NCI-H774 (cell line): ENCODE data around the gene PTPRA.
"Not testable (repeated sequence)": the region's sequence is repeated elsewhere in the genome, so short reads cannot be mapped to it uniquely, and the experiment has no call there.

Source experiments
- DNase-seq: peaks from one replicate; lab custom pipeline; 2025; lab: John Stamatoyannopoulos, UW

The PTPRA gene

DNA sequence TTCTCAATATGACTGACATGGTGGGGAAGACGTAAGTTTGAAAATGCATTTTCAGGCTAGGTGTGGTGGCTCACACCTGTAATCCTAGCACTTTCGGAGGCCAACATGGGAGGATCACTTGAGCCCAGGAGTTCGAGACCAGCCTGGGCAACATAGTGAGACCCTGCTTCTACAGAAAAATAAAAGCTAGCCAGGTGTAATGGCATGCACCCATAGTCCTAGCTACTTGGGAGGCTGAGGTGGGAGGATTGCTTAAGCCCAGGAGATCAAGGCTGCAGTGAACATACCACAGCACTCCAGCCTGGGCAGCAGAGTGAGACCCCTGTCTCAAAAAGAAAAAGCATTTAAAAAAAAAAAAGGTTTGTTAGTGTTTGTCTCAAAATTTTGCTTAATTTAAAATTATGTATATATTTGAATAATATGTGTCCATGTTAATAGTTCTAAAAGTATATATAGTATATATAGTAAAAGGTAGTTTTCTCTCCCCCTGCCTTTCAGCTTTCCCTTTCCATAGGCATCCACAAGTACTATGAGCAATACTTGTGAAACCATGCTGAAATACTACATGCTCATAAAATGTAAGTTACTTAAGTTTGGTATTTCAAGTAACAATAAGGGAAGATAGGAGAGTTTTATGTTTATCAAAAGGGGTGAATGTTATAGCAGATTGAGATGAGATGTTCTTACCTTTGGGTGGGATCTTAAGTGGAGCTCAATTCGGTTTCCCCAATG is 15.1 kb downstream of the PTPRA start:
- no peak for DNase-seq

DNA sequence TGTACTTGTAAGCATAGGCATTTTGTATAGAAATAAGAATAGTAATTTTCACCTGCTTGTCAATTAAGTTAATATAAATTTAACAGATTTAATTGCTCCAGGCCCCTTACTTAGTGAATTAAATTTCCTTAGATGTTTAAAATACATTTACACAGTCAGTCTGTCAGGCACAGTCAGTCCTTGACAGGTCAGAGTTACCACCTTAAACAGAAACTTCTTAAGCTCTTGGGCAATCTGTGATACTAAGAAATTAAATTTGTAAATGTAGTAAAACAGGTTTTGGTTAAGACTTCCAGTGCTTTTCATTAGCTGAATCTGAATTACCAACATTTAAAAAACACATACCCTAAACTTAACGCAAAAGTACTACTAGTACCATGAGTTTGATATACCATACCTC is 15.9 kb downstream of the PTPRA start:
- no peak for DNase-seq

DNA sequence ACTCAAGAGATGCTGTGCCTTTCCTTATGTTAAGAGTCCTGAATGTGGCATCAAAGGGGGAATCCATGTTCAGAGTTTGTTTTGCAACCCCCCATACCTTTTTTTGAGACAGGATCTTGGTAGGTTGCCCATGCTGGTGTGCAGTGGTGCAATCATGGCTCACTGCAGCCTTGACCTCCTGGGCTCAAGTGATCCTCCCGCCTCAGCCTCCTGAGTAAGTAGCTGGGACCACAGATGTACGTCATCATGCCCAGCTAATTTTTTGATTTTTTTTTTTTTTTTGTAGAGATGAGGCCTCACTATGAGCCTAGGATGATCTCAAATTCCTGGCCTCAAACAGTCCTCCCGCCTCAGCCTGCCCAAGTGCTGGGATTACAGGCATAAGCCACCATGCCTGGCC is 16.5 kb downstream of the PTPRA start:
- DNase-seq, result no peak

DNA sequence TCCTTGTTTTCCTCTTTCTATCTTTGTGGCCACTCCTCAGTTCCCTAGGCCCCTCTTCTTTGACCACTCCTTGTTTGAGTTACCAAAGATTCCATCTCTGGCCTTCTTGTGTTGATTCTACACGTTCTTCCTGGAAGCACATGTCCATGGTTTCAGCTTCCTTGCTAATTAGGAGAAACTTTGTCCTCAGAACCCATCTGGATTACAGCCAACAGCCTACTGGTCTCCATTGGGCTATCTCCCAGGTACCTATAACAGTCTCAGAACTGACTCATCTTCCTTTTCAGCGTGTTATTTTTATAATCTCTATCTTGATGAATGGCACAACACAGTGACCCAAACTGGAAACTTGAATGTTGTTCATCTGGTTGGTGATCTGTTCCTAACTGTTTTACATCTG is 17.5 kb downstream of the PTPRA start:
- no peak for DNase-seq

DNA sequence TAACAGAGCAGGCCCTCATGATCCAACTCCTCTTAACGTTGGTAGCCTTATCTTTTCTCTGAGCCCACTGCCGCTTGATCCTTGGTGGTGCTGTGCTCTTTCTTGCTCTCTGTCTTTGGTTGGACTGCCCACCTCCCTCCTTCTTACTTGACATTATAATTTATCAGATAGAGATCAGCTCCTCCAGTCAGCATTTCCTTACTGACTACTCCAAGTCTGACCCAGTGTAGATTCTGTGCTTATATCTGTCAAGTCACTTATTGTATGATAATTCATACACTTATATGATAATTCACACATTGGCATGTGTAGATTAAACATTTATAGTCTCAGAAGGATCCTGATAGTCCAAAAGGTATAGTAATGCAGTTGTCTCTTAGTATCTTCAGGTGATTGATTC is 18.1 kb downstream of the PTPRA start:
- no peak for DNase-seq

DNA sequence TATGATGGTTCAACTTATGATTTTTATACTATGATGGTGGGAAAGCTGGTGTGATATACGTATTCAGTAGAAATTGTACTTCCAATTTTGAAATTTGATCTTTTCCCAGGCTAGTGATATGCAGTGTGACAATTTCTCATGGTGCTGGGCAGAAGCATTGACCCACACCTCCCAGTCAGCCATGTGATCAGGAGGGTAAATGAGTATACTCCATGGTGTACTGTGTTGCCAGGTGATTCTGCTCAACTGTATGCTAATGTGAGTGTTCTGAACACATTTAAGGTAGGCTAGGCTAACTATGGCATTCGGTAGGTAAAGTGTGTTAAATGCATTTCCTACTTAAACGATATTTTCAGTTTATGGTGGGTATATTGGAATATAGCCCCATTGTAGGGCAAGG is 19.1 kb downstream of the PTPRA start:
- no peak for DNase-seq

DNA sequence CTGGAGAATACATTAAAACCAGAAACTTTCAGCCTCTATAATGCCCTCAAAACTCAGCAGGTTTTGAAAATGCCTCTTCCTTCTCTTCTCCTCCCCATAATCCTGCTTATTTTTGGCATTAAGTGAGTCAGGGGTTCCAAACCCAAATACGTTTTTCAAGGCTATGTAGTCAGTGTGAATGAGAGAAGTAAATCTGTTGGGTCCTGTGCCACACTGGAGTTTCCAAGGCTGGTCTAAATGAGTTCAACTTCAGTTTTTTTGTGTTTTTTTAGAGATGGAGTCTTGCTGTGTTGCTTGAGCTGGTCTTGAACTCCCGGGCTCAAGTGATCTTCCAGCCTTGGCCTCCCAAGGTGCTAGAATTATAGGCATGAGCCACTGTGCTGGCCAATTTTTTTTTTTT is 20.9 kb downstream of the PTPRA start:
- DNase-seq, result no peak

DNA sequence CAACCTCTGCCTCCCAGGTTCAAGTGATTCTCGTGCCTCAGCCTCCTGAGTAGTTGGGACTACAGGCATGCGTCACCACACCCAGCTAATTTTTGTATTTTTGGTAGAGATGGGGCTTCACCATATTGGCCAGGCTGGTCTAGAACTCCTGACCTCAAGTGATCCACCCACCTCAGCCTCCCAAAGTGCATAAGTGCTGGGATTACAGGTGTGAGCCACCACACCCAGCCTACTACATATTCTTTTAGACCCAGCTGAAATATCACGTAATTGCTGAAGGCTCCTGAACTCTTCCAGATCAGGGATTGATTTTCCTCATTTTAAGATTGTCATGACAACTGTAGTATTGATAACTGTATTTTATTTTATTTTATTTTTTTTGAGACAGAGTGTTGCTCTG is 21.9 kb downstream of the PTPRA start:
- not testable (repeated sequence) for DNase-seq

DNA sequence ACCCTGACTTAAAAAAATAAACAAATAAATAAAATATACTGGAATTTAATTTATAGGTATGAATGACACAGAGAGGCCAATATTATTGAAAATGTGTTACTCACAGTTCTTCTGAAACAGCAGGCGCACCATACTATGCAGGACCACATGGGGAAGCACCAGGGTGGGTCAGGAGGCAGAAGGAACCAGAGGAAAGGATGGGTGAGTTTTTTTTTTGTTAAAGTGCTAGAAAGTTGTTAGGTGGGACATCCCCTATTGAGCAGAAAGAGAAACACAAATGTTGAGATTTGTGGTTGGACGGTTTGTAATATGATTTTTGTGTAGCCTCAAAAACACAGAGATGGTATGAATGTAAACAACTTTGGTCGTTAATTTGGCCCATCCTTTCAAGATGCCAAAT is 26.0 kb downstream of the PTPRA start:
- no peak for DNase-seq

DNA sequence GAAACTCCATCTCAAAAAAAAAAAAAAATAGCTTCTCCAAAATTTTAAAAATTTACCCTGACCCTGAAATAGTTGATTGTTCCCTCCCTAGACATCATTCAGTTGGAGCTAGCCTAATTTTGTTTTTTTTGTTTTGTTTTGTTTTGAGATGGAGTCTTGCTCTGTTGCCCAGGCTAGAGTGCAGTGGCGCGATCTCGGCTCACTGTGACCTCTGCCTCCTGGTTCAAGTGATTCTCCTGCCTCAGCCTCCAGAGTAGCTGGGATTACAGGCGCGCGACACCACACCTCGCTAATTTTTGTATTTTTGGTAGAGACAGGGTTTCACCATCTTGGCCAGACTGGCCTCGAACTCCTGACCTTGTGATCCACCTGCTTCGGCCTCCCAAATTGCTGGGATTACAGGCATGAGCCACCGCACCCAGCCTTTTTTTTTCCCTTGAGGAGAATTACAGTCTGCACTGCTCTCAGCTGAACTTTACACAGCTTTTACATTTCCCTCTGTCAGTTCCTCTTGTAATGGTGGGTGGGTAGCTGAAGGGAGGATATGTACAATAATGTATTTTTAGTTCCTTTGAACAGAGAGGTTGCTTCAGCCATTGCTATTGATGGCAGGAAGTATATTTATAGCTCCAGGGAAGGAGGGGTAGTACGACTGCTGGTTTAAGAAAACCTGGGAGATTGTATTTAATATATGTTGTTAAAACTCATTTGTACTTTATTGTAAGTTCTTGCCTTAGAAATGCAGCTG is 27.7 kb downstream of the PTPRA start:
- DNase-seq, result no peak

DNA sequence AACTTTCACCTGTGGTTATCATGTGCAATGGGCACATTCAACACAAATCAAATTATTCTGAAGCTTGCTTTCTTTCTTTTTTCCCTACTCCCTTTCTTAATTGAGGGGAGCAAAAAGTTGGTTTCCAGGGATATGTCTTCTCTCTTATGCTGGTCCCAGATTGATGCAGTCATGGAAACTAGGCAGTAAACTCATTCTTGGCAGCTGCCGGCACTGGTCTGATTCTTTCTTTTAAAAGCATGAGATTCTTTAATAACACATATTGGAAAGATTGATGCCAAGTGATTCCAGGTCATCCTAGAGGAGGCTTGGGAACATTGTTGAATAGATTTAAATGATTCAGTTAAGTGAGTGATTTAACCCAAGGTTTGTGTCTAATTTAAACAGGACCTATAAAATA is 29.0 kb downstream of the PTPRA start:
- no peak for DNase-seq

DNA sequence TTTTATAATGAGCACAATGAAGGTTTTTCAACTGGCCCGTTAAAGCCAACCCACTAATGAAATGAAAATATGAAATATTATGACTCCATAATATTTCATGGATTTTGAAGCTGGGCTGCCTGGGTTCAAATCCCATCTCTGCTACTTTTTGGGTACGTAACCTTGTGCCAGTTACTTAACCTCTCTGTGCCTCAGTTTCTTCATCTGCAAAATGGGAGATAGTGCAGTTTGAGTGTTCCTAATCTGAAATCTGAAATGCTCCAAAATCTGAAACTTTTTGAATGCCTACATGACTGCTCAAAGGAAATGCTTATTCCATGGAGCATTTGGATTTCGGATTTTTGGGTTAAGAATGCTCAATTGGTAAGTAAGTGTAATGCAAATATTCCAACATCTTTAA is 29.5 kb downstream of the PTPRA start:
- no peak for DNase-seq

DNA sequence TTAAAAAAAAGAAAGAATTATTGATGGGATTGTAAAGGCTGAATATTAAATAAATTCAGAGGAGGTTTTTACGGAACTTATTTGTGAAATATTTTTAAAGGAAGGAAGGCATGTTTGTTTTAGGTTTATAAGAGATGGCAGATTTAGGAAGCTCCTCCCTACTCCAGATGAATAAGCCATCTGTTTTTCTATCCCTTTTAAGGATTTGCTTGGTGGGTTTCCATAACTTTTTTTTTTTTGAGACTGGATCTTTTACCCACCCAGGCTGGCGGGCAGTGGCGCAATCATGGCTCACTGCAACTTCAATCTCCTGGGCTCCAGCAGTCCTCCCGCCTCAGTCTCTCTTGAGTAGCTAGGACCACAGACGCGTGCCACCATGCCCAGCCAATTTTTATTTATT is 30.4 kb downstream of the PTPRA start:
- DNase-seq, result no peak

DNA sequence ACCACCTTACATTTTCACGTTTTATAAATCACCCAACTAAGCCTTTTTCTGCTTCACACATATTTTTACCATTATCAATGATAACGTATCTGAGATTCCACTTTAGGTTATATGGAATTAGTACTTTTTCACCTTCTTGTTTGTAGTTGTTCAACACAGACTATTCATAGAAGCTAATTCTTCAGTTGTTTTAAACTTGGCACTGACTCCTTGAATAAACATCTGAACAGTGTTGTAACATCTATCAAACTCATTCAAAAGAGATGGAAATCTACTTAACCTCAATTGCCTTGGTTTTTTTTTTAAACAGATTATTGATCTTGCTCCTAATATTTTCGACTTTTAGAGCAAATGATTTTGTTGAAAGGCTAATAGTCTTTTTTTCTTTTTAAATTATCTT is 34.2 kb downstream of the PTPRA start:
- no peak for DNase-seq

DNA sequence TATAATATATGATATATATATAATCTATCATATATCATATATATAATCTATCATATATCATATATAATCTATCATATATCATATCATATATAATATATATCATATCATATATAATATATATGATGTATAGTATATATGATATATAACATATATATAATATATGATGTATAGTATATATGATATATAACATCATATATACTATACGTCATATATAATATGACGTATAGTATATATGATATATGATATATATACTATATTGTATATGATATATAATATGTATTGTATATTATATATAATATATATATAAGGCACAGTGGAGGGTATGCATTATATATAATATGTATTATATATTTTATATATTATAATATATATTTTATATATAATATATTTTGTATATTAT is 36.7 kb downstream of the PTPRA start:
- DNase-seq, result no peak

DNA sequence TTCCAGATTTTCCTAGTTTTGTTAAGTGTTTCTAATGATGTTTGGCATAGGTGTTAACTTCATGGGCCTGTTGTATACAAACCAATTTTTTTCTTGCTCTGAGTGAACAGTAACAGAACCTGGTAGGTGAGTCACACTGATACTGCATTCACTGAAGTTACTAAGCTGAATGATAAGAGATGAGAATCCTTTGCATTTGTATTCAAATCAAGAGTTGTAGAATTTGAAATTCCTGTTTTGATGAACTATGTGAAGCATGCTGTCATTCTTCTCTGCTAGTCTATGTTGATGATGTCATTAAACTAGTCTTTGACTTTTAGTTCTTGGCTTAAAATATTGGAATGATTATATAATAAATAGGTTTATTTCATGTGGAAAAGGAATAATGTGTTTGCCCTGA is 37.9 kb downstream of the PTPRA start:
- DNase-seq, result no peak

DNA sequence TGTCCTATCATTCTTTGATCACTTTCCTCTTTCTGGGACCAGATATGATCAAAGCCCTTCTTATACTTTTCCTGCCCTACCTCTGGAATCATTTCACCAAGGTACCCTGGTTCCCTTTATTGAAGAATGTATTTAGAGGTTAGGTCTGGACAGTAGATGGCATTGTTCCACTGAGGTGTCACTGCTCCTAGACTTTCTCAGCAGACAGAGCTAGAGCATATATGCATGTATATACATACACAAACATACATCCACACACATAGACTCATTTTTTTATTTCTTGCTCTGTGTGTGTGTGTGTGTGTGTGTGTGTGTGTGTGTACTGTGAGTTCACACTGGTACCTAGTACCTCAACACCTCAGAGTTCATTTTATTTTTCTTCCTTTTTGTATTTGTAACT is 40.9 kb downstream of the PTPRA start:
- DNase-seq, result no peak

DNA sequence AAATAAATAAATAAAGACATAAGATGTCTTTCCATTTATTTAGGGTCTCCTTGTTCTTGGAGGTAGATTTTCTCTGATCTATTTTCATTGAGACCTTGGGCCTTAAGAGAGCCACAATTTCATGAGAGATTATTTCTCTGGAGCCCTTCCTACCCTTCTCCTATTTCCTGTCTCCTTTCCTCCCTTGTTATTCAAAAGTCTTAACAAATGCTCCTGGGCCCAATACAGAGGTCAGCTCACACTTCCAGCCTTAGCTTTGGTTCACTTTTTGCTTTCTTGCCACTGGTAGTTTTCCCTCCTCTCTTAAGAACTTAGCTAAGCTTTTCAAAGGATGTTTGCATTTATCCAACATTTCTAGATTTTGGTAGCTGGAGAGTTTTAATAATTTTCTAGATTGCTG is 44.0 kb downstream of the PTPRA start:
- no peak for DNase-seq

DNA sequence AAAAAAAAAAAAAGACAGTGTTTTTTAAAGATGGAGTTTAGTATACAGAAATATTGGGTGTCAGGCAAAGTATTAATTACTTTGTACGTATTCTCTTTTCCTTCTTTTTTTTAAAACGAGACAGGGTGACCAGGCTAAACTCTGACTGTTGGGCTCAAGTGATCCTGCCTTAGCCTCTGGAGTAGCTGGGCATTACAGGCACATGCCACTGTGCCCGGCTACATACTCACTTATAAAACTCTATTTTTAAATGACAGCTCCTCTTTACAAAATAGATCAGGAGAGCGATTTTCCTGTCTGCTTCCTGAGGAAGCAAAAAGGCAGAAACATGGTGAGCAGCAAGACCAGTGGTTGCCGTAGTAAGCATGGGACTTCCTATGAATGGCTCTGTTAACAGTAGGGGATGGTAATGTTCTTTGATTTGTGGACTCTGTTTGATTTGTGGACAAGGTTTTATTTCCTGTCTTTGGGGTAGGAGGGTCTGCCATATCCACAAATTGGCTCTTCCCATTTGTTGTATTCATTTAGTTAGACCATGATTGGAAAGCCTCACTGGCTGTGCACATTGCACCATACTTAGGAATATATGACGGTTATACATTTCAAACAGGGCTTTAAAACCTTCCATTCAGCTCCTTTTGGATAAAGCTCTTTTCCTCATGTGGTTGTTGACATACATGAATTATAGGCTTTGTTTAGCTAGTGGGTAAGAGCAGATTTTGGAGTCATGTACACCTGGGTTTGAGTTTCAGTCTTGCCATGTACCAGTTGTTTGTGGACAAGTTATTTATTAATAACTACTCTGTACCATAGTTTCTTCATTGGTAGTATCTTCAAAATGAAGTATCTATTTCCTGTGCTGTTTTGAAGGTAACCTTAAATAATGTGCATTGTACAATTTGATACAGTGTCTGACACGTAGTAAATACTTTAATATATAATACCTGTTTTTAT is 45.1 kb downstream of the PTPRA start:
- DNase-seq, result no peak

DNA sequence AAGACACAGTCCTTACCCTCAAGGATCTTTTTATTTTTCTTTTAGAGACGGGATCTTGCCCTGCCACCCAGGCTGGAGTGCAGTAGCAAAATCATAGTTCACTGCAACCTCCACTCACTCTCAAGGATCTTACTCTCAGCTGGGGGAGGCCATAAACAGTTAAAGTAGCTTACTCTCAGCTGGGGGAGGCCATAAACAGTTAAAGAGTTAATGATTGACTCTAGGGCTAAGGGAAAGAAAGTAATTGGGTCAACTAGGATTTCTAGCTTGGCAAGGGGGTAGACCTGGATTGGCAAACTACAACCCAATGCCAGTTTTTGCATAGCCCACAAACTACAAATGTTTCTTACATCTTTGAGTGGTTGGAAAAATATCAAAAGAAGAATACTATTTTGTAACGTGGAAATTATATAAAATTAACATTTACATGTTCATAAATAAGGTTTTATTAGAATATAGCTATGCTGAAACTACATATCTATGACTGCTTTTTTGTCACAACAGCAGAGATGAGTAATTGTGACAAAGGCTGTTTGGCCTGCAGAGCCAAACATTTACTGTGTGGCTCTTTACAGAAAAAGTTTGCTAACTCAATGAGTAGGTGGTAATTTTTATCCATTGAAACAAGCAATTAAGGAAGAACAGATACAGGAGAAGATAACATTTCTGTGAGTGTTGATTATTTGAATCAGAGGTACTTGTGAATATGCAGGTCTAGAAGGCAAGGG is 46.4 kb downstream of the PTPRA start:
- DNase-seq, result no peak

DNA sequence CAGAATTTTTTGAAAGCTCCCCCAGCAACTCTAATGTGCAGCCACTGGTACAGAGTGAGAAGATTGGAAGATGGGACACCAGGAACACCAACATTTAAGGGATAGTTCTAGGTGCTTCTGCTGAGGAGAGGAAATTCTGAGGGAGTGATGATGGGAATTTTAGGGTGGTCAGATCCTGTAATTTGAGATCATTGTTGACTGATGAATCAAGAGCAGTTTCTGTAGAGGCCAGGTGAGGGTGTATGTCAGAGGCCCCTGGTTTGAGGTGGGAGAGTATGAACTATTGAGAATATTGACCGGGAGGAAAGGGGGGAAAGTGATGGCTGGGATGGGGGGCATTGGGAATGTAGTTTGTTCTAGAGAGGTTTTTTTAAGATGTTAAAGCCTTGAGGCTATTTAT is 47.2 kb downstream of the PTPRA start:
- DNase-seq, result no peak

DNA sequence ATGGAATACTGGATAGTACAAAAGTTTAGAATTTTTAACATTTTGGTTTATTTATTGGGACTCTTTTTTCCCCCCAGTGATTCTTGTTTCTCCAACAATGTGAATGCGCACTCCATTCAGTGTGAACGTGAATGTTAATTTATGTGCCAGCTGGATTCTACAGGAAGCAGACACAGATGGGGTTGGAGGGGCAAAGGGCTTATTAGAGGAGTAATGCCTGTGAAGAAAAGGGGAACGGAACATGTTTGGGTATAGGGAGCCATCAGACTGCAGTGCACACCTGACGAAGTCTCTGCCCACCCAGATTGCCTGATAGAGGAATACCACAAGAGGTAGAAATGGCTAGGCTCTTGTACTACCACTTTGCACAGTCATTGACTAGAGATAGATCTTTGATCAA is 48.2 kb downstream of the PTPRA start:
- DNase-seq, result no peak
